SH-SY5Y (cell line): ENCODE results near the gene SNED1.

Experiments used
- GATA2 ChIP-seq: IDR thresholded peaks from 2 replicates; pipeline ENCODE4 v1.6.1; 2011; ENCODE audit warnings: mild to moderate bottlenecking, low read depth, low read length
- GATA3 ChIP-seq: IDR thresholded peaks from 2 replicates; pipeline ENCODE4 v1.6.1; 2011; ENCODE audit warnings: low read depth, mild to moderate bottlenecking, low read length, moderate library complexity

SNED1 gene

DNA sequence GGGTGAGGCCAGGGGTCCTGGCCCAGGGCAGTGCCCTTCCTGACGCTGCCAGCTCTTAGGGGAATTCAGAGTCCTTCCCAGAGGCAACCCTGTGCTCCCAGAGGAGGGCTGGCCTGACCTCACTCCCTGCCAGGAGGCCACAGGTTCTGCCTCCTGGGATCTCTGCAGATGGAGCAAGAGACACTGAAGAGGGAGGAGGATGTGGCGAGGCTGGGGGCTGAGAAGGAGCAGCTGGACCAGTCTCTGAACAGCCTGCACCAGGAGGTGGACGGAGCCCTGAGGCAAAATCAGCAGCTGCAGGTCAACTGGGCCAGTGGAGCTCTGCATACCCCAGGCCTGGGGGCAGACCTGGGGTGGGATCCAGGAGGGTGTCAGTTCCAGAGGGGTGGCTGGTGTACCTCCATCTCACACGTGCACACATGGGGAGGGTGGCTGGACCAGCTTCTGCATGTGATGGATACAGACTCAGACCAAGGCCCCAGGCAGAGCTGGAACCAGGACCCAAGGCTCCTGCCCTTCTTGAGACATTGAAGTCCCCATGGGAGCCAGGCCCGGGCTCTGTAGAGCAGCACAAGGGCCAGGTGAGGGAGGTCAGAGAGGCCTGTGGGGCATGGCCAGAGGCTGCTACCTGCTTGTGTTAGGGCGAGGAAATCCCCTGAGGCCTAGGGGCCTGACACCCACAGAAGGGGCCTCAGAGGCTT, 9.7 kb upstream of the SNED1 start:
- TF ChIP-seq GATA2 (no peak), GATA3 (no peak)

DNA sequence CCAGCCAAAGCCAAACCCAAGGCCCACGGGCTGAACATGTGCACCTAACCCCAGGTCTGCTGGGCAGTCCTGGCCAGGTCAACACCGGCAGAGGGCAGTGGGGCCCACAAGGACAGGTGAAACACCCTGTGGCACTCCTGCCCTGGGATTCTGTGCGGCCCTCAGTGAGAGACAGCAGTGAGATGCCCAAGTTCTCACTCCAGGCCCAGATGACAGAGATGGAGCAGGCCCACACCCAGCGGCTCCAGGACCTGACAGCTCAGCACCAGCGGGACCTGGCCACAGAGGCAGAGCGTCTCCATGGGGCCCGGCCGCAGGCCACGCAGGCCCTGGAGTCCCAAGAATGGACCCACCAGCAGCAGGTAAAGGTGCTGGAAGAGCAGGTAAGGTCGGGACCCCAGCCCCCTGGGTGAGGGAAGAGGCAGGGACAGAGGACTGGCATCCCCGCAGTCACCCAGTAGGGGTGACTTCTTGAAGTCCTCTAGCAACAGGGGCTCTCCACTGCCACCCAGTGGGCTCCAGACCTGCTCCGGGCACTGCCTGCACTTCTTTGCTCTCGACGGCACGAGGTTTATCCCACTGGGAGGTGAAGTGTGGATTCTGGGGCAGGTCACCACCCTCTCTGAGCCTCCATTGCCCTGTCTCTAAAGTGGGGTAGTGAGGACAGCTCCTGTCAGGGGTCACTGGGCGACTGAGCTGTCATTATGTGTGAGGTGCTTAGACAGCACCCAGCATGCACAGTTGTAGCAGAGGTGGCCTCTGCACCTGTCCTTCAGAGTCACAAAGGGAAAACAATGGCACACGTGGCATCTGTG, 8.8 kb upstream of the SNED1 start:
- TF ChIP-seq GATA3: no peak

DNA sequence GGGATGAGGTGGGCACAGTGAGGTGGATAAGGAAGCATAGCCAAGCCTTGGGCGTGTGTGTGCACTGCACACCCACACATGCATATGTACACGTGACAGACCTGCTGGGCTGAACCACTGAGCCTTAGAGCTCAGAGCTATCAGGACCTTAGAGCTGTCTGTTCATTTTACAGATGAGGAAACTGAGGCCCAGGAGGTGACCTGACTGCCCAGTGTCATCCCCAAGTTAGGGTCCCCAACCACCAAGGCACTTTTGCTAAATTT, 8.2 kb upstream of the SNED1 start:
- TF ChIP-seq GATA3 (no peak), GATA2 (no peak)

DNA sequence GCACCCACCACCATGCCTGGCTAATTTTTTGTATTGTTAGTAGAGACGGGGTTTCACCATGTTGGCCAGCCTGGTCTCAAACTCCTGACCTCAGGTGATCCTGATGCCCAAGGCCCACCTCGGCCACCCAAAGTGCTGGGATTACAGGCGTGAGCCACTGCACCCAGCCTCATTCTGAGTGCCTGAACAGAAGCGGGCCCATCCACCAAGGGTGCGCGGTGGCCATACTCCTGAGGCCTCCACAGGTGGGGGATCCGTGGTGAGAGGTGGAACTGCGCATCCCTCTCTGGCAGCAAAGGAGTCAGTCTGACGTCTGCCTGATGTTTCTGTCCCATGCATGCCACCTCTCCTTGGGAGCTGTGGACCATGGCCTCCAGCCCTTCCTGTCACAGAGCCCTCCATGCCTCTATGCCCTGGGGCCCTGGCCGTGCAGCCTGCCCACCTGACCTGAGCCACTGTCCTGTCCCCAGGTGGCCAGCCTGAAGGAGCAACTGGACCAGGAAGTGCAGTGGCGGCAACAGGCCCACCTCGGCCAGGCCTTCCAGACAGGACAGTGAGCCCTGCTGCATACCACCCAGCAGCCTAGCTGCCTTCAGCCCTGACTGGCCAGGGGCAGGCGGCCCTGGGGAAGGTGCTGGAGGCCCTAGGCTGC, 7.6 kb upstream of the SNED1 start:
- TF ChIP-seq GATA3: no peak
- no peak for TF ChIP-seq GATA2

DNA sequence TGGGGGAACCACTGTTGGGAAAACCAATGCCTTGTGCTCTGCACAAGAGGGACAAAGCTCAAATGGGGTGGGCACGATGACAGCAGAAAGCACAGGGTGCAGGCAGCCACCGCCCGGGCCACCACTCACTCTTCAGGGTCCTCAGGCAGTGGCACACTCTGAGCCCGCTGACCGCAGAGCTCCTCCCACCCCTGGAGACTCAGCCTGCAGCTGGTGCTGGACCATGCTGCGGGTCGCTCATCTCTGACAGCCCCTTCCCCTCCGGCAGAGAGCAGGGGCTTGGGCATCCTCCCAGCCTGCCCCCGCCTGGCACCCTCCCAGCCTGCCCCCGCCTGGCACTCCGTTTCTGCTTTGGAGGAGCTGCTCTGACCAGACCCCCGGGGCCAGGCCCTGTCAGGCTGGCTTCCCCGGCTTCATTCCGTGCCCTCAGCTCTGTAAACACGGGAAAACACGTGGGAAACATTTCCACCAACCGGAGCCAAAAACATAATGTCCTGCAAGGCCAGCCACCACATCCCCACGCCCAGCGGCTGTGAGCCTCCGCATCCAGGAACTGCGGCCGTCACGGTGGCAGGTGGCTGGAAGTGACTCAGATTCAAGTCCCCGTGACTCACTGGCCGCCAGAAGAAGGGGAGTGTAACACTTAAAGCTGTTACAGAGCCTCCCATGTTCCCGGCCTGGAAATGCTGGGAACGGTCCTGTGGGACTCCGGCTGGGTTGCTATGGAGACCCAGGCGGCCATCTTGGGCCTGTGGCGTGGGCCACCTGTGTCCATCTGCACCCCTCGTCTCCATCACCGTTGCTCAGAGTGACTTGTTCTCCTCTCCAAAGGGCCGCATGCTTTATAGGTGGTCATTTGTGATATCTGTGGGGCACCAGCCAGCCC, 6.8 kb upstream of the SNED1 start:
- TF ChIP-seq GATA2: no peak
- no peak for TF ChIP-seq GATA3

DNA sequence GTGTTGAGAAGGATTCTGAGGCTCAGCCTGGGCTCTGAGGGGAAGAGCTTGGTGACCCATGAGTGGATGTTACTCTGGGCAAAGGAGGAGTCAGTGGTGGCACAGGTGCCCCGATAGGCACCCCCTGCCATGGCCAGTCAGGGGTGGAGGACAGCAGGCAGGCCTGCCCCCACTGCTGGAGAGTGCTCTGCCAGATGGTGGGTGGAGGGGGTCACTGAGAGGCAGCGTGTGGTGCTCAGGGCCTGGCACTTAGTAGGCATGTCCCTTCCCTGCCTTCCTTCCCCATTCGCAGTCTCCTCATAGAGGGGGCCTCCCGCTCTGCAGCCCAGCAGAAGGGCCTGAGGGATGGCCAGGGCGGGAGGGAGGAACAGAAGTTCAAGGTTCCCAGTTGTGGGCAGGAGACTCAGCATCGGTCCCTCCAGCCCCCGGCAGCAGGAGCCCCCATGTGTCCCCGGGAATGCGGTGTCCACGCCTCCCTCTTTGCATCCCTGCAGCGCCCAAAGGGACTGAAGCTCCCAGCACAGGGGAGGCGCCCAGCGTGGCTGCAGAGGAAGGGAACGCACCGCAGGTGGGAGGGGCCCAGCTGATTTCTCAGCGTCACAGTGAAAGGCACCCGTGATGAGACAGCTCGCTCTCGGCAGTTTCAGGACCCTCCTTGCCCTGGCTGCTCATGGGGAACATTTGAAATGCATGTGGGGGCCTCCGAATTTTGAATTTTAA, 5.7 kb upstream of the SNED1 start:
- TF ChIP-seq GATA2: no peak
- no peak for TF ChIP-seq GATA3

DNA sequence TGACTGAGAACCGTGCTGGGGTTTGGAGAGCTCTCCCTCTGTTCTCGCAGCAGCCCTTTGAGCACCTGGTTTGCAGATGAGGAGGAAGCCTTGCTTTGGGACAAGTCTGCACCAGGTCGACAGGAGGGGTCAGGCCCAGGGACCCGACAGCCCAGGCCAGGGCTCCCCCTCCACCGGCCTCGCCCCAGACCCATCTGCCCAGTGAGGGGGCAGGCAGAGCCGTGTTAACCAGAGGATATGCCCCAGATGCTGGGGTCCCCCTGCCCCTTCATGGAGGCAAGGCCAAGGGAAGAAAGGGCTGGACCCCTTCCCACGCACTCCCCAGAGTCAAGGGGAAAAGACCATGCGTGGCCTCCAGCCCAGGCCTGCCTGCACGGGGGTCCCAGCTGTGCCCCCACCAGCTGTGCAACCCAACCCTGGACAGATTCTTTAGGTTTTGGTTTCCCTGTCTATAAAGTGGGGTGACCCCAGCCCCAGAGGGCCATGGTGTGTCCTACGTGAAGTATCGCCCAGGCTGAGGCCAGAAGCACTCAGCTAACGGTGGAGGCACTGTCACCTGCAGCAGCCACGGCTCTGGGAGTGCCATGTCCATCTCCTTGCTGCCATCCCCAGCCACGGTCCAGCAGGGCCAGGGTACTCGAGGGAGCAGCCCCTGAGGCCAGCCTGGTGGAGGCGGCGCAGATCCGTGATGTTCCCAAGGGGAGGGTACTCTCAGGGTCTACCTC, 4.8 kb upstream of the SNED1 start:
- no peak for TF ChIP-seq GATA2
- no peak for TF ChIP-seq GATA3

DNA sequence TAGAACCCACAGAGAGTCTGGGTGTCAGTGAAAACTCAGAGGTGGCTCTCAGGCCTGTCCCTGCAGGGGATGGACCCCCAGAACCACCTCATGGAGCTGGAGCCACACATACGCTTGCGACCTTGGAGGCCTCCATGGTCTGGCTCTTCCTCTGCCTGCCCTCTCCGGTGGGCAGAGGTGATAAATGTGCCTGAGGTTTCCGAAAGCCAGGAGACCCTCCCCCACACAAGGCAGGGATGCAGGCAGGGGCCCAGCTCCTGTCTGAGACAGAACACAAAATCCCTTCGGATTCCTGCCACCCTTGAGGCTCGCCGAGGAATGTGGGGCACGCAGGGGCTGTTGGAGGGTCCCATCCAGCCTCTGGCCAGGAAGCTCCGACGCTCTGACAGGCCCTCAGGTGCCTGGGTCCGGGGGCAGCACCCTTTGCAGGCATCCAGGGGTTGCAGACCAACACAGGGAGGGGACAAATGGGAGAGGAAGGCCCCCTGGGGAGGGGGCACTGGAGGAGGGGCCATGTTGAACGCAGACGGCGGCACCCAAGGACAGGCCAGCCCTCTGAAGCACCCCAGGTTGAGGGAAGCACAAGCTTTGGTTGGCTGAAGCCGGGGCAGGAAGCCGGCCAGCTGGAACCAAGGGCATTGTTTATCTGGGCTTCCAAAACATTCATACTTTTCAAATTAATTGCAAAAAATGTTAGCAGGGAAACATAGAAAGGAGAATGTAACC, 4.1 kb upstream of the SNED1 start:
- TF ChIP-seq GATA2 (no peak), GATA3 (no peak)

DNA sequence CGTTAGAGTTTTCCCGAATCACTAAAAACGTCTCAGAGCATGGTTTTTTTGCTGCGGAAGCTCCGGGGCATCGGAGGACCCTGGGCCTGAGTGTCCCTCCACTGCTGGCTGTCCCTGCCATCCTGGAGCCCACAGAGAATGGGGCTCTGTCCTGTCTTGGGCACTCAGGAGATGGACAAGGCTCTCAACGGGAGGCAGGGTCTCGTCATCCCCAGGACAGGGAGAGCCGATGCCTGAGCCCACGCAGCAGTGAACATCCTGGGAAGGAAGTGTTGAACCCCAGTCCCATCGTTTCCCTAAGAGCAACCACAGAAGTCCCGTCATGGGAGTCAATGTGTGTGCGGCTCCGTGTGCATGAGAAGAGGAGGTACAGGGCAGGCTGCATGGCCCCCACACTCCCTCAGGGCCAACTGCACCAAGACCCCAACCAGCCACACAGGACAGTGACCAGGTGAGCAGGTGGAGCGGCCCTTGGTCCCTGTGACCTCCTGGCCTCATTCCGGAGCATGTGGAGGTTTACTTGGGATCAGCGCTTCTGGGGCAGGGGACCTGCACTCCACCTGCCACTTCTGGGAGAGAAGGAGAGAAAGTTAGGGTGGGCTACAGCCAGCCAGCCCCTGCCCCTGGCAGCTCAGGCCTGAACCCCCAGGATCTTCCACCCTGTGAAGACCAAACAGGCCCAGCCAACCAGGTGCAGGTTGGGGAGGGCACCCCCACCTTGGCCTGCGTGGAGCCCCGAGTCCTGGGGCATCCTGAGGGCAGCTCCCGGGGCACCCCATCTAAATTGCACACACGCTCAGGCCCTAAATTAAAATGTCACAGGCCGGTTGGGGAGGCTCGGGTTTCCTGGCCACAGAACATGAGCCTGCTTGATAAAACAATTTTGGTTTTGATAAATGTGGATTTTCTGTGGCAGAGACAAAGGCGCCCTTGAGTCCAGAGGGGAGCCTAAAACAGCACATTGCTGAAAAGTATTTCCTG, 3.1 kb upstream of the SNED1 start:
- no peak for TF ChIP-seq GATA2
- no peak for TF ChIP-seq GATA3

DNA sequence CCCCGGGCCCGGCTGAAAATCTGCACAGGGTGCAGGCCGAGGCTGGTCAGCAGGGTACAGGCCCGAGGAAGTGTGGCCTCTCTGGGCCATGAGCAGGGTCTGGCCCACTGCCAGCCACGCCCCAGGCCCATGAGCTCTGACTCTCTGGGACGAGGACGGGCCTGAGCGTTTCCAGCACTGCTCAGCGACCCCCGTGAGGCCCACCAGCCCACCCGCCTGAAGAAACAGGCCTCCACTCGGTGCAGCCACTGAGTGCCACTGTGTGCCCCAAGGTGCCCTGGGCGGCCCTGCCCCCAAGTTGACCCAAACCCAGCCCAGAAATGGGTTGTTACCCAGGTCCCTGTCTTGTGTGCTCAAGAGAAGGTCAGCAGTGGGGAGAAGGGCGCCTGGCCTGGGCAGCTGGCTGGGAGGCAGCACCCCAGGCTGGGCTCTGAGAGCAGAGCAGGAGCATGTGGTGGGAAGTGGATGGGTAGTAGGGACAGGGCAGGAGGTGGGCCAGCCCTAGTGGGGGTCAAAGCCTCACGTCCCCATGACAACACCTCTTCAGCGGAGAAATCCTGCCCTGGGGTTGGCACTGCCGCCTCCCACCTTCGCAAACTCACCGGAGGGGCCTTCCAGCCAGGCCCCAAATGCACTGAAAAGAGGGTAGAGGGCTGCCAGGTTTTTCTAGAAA, 2.1 kb upstream of the SNED1 start:
- TF ChIP-seq GATA2: no peak
- no peak for TF ChIP-seq GATA3

DNA sequence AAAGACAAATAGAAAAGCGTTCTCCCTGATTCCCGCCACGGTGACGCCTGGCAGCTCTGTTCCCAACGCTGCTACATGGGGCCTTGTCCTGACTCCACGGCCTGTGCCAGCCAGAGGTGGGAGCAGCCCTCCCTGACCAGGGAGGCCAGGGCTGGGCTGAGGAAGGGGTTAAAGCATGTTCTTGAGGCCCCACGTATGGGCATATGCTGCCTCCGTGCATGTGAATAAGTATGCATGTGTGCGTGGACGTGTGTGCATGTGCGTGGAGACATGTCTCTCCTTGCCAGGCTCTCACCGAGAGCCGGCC, 1.6 kb upstream of the SNED1 start:
- no peak for TF ChIP-seq GATA3
- no peak for TF ChIP-seq GATA2
